ENCODE data around the gene GLCCI1. TPM values are rescaled to one million over a fixed set of nuclear protein-coding genes. Genes with fewer than 3 reads are reported as not detected.

The GLCCI1 gene
- 23.8 and 27.9 TPM in 2 replicates for total RNA-seq

GRCh38 chr7:7968544-7969305 lies at the start of gene GLCCI1:
Gene GLCCI1, plus strand, starts transcription at chr7:7968796. Its CDS starts 555 bp downstream, at chr7:7969351.
- DNase-seq (ENCODE audit: low spot score), result peak; percentile 97
- peak within 1 kb of the TSS; percentile 94 for H3K4me3 Mint-ChIP-seq (ENCODE audit: low read depth)
- H3K36me3 Mint-ChIP-seq (ENCODE audit: low read depth), result peaks cover 3% of the 10 kb centered on the region
- peak within 1 kb of the TSS; percentile 95 for H3K27ac Mint-ChIP-seq
- no peaks in the 10 kb centered on the region for H3K27me3 Mint-ChIP-seq (ENCODE audit: low read depth)
- H3K4me1 Mint-ChIP-seq (ENCODE audit: low read depth), result peaks cover 24% of the 10 kb centered on the region
- no peaks in the 10 kb centered on the region for H3K9me3 Mint-ChIP-seq
- intact Hi-C loops (cut with micrococcal nuclease), result loop anchor here (1.0 to 10.0 kb wide), 11 partner anchors 46 to 814 kb away; partner anchors contain the start of genes C1GALT1, MIOS, RPA3 and UMAD1

- H3K9me3 Mint-ChIP-seq, result no peaks in the 10 kb centered on the region
- H3K36me3 Mint-ChIP-seq (ENCODE audit: low read depth), result no peaks in the 10 kb centered on the region
- no peak overlapping the region for H3K27ac Mint-ChIP-seq
- peaks cover 33% of the 10 kb centered on the region for H3K4me1 Mint-ChIP-seq (ENCODE audit: low read depth)
- intact Hi-C loops (cut with micrococcal nuclease), result no loop called here
- H3K4me3 Mint-ChIP-seq (ENCODE audit: low read depth), result no peak overlapping the region
- H3K27me3 Mint-ChIP-seq (ENCODE audit: low read depth), result no peaks in the 10 kb centered on the region
- DNase-seq (ENCODE audit: low spot score), result no peak
Observed at GRCh38 chr7:7919449-7919945, 49.1 kb upstream of the GLCCI1 start.

- Mint-ChIP-seq H3K9me3 (no peaks in the 10 kb centered on the region), H3K4me1 (ENCODE audit: low read depth) (peaks cover 36% of the 10 kb centered on the region), H3K4me3 (ENCODE audit: low read depth) (no peak overlapping the region), H3K36me3 (ENCODE audit: low read depth) (no peaks in the 10 kb centered on the region), H3K27ac (no peak overlapping the region), H3K27me3 (ENCODE audit: low read depth) (no peaks in the 10 kb centered on the region)
- intact Hi-C loops (cut with micrococcal nuclease), result loop anchor here (5.0 kb wide), 3 partner anchors 47 to 207 kb away; partner anchors contain the start of gene GLCCI1
- no peak for DNase-seq (ENCODE audit: low spot score)
Observed at GRCh38 chr7:7920056-7920455, 48.5 kb upstream of the GLCCI1 start.

GRCh38 chr7:7920481-7920880 lies 48.1 kb upstream of the GLCCI1 start:
- peaks cover 36% of the 10 kb centered on the region for H3K4me1 Mint-ChIP-seq (ENCODE audit: low read depth)
- no peak for DNase-seq (ENCODE audit: low spot score)
- no peaks in the 10 kb centered on the region for H3K9me3 Mint-ChIP-seq
- H3K27me3 Mint-ChIP-seq (ENCODE audit: low read depth), result no peaks in the 10 kb centered on the region
- H3K27ac Mint-ChIP-seq, result no peak overlapping the region
- no peak overlapping the region for H3K4me3 Mint-ChIP-seq (ENCODE audit: low read depth)
- intact Hi-C loops (cut with micrococcal nuclease), result loop anchor here (5.0 kb wide), 3 partner anchors 47 to 207 kb away; partner anchors contain the start of gene GLCCI1
- H3K36me3 Mint-ChIP-seq (ENCODE audit: low read depth), result no peaks in the 10 kb centered on the region

DNA sequence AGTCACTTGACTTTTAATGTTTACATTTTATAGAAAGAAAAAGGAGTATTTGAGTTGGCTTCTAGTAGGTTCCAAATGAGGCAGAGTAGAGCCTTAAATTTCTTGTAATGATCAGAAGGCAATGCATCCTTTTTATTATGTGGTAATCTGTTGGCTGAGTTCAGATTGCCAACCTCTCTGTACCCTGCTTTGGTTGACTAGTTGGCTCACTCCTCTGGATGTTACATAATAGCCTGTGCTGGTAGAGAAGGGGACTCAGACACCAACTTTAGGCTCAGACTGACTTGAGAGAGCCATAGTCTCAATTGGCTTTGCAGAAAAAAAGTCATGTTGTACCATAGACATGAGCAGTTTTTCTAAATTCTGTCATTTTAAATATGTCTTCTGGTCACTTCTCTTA lies 46.8 kb upstream of the GLCCI1 start:
- Mint-ChIP-seq H3K27me3 (ENCODE audit: low read depth) (no peaks in the 10 kb centered on the region), H3K27ac (no peak overlapping the region), H3K4me1 (ENCODE audit: low read depth) (peaks cover 36% of the 10 kb centered on the region), H3K9me3 (no peaks in the 10 kb centered on the region), H3K36me3 (ENCODE audit: low read depth) (no peaks in the 10 kb centered on the region), H3K4me3 (ENCODE audit: low read depth) (no peak overlapping the region)
- no peak for DNase-seq (ENCODE audit: low spot score)
- intact Hi-C loops (cut with micrococcal nuclease), result loop anchor here (5.0 kb wide), 3 partner anchors 45 to 205 kb away; partner anchors contain the start of gene GLCCI1

GRCh38 chr7:7922684-7923385 lies 45.8 kb upstream of the GLCCI1 start:
- intact Hi-C loops (cut with micrococcal nuclease), result loop anchor here (5.0 kb wide), 3 partner anchors 44 to 204 kb away; partner anchors contain the start of gene GLCCI1
- no peaks in the 10 kb centered on the region for H3K36me3 Mint-ChIP-seq (ENCODE audit: low read depth)
- no peaks in the 10 kb centered on the region for H3K27me3 Mint-ChIP-seq (ENCODE audit: low read depth)
- H3K4me1 Mint-ChIP-seq (ENCODE audit: low read depth), result peaks cover 36% of the 10 kb centered on the region
- H3K4me3 Mint-ChIP-seq (ENCODE audit: low read depth), result no peak overlapping the region
- H3K9me3 Mint-ChIP-seq, result no peaks in the 10 kb centered on the region
- no peak for DNase-seq (ENCODE audit: low spot score)
- H3K27ac Mint-ChIP-seq, result no peak overlapping the region

DNA sequence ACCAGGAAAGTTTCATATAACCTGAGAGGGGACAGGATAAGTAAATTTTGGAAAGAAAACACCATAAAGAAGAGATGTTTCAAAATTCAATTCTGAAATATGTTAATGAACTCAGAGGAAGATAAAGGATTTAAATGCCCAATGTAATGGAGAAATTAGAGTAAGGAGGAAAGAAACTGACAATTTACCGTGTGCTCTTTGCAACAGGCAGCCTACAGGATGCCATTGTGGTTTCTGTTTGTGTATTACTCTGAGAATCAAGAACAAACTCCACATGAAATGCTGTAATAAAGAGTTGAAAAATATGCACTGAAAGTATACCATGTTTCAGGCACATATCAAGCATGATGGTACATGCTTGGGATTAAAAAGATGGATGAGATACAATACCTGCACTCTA lies 44.8 kb upstream of the GLCCI1 start:
- no peaks in the 10 kb centered on the region for H3K9me3 Mint-ChIP-seq
- peak overlapping the region; percentile 33 for H3K4me3 Mint-ChIP-seq (ENCODE audit: low read depth)
- intact Hi-C loops (cut with micrococcal nuclease), result loop anchor here (5.0 kb wide), 3 partner anchors 43 to 203 kb away; partner anchors contain the start of gene GLCCI1
- no peak overlapping the region for H3K27ac Mint-ChIP-seq
- no peaks in the 10 kb centered on the region for H3K27me3 Mint-ChIP-seq (ENCODE audit: low read depth)
- DNase-seq (ENCODE audit: low spot score), result no peak
- H3K36me3 Mint-ChIP-seq (ENCODE audit: low read depth), result no peaks in the 10 kb centered on the region
- peaks cover 36% of the 10 kb centered on the region for H3K4me1 Mint-ChIP-seq (ENCODE audit: low read depth)

DNA sequence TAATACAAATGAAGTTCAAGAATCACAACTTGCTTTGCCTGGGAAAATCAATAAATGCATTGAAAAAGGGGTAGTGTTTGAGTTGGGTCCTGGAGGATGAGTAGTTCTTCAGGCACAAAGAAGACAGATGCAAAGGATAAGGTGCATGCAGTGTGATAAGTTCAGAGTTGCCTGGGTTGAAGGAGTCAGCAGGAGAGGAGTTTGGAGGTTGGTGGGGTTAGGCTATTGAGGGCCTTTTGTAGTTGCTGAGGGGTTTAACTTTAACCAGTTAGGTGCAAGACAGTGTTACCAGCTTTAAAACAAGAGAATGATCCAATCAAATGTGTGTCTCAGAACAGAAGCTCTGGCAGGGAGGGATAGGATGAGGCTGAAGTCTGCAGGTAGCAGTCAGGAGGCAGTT lies 44.3 kb upstream of the GLCCI1 start:
- H3K27ac Mint-ChIP-seq, result no peak overlapping the region
- intact Hi-C loops (cut with micrococcal nuclease), result loop anchor here (5.0 kb wide), 3 partner anchors 43 to 203 kb away; partner anchors contain the start of gene GLCCI1

GRCh38 chr7:7931626-7932025 lies 37.0 kb upstream of the GLCCI1 start:
- Mint-ChIP-seq H3K27me3 (ENCODE audit: low read depth) (no peaks in the 10 kb centered on the region), H3K9me3 (no peaks in the 10 kb centered on the region), H3K4me3 (ENCODE audit: low read depth) (no peak overlapping the region), H3K27ac (no peak overlapping the region), H3K4me1 (ENCODE audit: low read depth) (peaks cover 10% of the 10 kb centered on the region), H3K36me3 (ENCODE audit: low read depth) (no peaks in the 10 kb centered on the region)
- intact Hi-C loops (cut with micrococcal nuclease), result no loop called here
- DNase-seq (ENCODE audit: low spot score), result no peak

More for the DNA sequence above, 44.3 kb upstream of the GLCCI1 start:
- Mint-ChIP-seq H3K27me3 (ENCODE audit: low read depth) (no peaks in the 10 kb centered on the region), H3K4me3 (ENCODE audit: low read depth) (no peak overlapping the region), H3K36me3 (ENCODE audit: low read depth) (no peaks in the 10 kb centered on the region), H3K4me1 (ENCODE audit: low read depth) (peaks cover 31% of the 10 kb centered on the region), H3K9me3 (no peaks in the 10 kb centered on the region)
- DNase-seq (ENCODE audit: low spot score), result no peak

GRCh38 chr7:7932553-7932952 lies 36.0 kb upstream of the GLCCI1 start:
- Mint-ChIP-seq H3K4me1 (ENCODE audit: low read depth) (peaks cover 10% of the 10 kb centered on the region), H3K27ac (no peak overlapping the region), H3K9me3 (no peaks in the 10 kb centered on the region), H3K27me3 (ENCODE audit: low read depth) (peaks cover 2% of the 10 kb centered on the region), H3K36me3 (ENCODE audit: low read depth) (no peaks in the 10 kb centered on the region), H3K4me3 (ENCODE audit: low read depth) (no peak overlapping the region)
- intact Hi-C loops (cut with micrococcal nuclease), result no loop called here
- no peak for DNase-seq (ENCODE audit: low spot score)

- Mint-ChIP-seq H3K9me3 (no peaks in the 10 kb centered on the region), H3K4me1 (ENCODE audit: low read depth) (peaks cover 10% of the 10 kb centered on the region), H3K36me3 (ENCODE audit: low read depth) (no peaks in the 10 kb centered on the region), H3K27me3 (ENCODE audit: low read depth) (peaks cover 3% of the 10 kb centered on the region), H3K4me3 (ENCODE audit: low read depth) (no peak overlapping the region), H3K27ac (no peak overlapping the region)
- DNase-seq (ENCODE audit: low spot score), result no peak
- intact Hi-C loops (cut with micrococcal nuclease), result no loop called here
Observed at GRCh38 chr7:7933915-7934526, 34.6 kb upstream of the GLCCI1 start.

- intact Hi-C loops (cut with micrococcal nuclease), result no loop called here
- peaks cover 4% of the 10 kb centered on the region for H3K27me3 Mint-ChIP-seq (ENCODE audit: low read depth)
- DNase-seq (ENCODE audit: low spot score), result no peak
- no peaks in the 10 kb centered on the region for H3K9me3 Mint-ChIP-seq
- H3K27ac Mint-ChIP-seq, result no peak overlapping the region
- no peaks in the 10 kb centered on the region for H3K36me3 Mint-ChIP-seq (ENCODE audit: low read depth)
- no peak overlapping the region for H3K4me3 Mint-ChIP-seq (ENCODE audit: low read depth)
- H3K4me1 Mint-ChIP-seq (ENCODE audit: low read depth), result peaks cover 10% of the 10 kb centered on the region
Observed at GRCh38 chr7:7934945-7935344, 33.7 kb upstream of the GLCCI1 start.

Data from activated T-helper 2 cell treated with anti-CD3 and anti-CD28 coated beads, Interferon-gamma antibody, Interleukin-2, Interleukin-4, amounts not matched to agents 10 μg/mL and 5 μg/mL and 100 μg/mL, durations not matched to agents 14 hours and 24 hours and 36 hours (primary cell).